WTC11 (cell line): ENCODE results near the gene RAPGEF1.
"Not testable (repeated sequence)": the region's sequence is repeated elsewhere in the genome, so short reads cannot be mapped to it uniquely, and the experiment has no call there.

Experiments
- TF ChIP-seq, protein P1 (sequence below): fragments of 250-450 bp; sonication (Bioruptor Pico); IDR thresholded peaks from 2 replicates; pipeline ENCODE4 v1.9.0; 2021; ENCODE audit warnings: mild to moderate bottlenecking, borderline replicate concordance
- TF ChIP-seq, protein P2 (sequence below): sonication (generic); formaldehyde crosslinking; IDR thresholded peaks from 2 replicates; pipeline ENCODE4 v1.8.0; 2022; ENCODE audit warnings: mild to moderate bottlenecking, missing genetic modification reagents
- TF ChIP-seq, protein P3 (sequence below): sonication (generic); formaldehyde crosslinking; IDR thresholded peaks from 2 replicates; pipeline ENCODE4 v1.8.1; 2023; ENCODE audit warnings: mild to moderate bottlenecking, missing genetic modification reagents

DNA sequence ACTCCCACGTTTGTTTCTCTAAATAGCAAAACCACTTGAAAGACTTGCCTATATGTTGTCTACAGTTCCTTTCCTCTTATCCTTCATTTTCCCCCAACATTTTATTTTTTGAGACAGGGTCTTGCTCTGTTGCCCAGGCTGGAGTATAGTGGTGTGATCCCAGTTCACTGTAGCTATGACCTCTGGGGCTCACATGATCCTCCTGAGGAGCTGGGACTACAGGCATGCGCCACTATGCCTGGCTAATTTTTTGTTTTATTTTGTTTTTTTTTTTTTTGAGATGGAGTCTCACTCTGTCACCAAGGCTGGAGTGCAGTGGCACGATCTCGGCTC lies 77.6 kb downstream of the RAPGEF1 start:
- TF ChIP-seq, protein P1, sequence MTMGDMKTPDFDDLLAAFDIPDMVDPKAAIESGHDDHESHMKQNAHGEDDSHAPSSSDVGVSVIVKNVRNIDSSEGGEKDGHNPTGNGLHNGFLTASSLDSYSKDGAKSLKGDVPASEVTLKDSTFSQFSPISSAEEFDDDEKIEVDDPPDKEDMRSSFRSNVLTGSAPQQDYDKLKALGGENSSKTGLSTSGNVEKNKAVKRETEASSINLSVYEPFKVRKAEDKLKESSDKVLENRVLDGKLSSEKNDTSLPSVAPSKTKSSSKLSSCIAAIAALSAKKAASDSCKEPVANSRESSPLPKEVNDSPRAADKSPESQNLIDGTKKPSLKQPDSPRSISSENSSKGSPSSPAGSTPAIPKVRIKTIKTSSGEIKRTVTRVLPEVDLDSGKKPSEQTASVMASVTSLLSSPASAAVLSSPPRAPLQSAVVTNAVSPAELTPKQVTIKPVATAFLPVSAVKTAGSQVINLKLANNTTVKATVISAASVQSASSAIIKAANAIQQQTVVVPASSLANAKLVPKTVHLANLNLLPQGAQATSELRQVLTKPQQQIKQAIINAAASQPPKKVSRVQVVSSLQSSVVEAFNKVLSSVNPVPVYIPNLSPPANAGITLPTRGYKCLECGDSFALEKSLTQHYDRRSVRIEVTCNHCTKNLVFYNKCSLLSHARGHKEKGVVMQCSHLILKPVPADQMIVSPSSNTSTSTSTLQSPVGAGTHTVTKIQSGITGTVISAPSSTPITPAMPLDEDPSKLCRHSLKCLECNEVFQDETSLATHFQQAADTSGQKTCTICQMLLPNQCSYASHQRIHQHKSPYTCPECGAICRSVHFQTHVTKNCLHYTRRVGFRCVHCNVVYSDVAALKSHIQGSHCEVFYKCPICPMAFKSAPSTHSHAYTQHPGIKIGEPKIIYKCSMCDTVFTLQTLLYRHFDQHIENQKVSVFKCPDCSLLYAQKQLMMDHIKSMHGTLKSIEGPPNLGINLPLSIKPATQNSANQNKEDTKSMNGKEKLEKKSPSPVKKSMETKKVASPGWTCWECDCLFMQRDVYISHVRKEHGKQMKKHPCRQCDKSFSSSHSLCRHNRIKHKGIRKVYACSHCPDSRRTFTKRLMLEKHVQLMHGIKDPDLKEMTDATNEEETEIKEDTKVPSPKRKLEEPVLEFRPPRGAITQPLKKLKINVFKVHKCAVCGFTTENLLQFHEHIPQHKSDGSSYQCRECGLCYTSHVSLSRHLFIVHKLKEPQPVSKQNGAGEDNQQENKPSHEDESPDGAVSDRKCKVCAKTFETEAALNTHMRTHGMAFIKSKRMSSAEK (CRISPR knock-in tag): not testable (repeated sequence)
- TF ChIP-seq, protein P2, sequence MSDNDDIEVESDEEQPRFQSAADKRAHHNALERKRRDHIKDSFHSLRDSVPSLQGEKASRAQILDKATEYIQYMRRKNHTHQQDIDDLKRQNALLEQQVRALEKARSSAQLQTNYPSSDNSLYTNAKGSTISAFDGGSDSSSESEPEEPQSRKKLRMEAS (CRISPR knock-in tag): not testable (repeated sequence)
- TF ChIP-seq, protein P3, sequence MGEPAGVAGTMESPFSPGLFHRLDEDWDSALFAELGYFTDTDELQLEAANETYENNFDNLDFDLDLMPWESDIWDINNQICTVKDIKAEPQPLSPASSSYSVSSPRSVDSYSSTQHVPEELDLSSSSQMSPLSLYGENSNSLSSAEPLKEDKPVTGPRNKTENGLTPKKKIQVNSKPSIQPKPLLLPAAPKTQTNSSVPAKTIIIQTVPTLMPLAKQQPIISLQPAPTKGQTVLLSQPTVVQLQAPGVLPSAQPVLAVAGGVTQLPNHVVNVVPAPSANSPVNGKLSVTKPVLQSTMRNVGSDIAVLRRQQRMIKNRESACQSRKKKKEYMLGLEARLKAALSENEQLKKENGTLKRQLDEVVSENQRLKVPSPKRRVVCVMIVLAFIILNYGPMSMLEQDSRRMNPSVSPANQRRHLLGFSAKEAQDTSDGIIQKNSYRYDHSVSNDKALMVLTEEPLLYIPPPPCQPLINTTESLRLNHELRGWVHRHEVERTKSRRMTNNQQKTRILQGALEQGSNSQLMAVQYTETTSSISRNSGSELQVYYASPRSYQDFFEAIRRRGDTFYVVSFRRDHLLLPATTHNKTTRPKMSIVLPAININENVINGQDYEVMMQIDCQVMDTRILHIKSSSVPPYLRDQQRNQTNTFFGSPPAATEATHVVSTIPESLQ (CRISPR knock-in tag): not testable (repeated sequence)
